ENCODE data around the gene PDX1. TPM values are rescaled to one million over a fixed set of nuclear protein-coding genes. Genes with fewer than 3 reads are reported as not detected.

The PDX1 gene
- total RNA-seq, 2 donors from 2014 or later: 6.5 to 25.1 TPM

- no peaks in the 10 kb centered on the region for H3K4me1 ChIP-seq
- no peak overlapping the region for H3K4me3 ChIP-seq
- no peaks in the 10 kb centered on the region for H3K27me3 ChIP-seq
- H3K9me3 ChIP-seq: no peaks in the 10 kb centered on the region
- TF ChIP-seq CTCF (IDR thresholded peaks at IDR 0.05) (no peak), POLR2A (IDR thresholded peaks at IDR 0.05) (no peak)
- no peaks in the 10 kb centered on the region for H3K36me3 ChIP-seq (replicated peaks in 1 of 2; ENCODE audit: insufficient read depth in 1 of 2, low read depth in 2 of 2)
- ATAC-seq: no peak
- DNase-seq: no peak
- intact Hi-C loops (cut with DNase I): no loop called here
- H3K27ac ChIP-seq: peak overlapping the region in 3 of 4 donors; percentile 79 to 91 (median 90)
Measured at GRCh38 chr13:27929868-27930267, 10.1 kb downstream of the PDX1 start.

- TF ChIP-seq POLR2A (IDR thresholded peaks at IDR 0.05): no peak
- no peak for TF ChIP-seq CTCF (IDR thresholded peaks at IDR 0.05)
- WGBS, 2 donors: 67 to 81% methylated on average over 1 of the region's 1 CpG
- DNase-seq (no peak), ATAC-seq (no peak)
- Histone ChIP-seq H3K27me3 (no peaks in the 10 kb centered on the region), H3K4me1 (no peaks in the 10 kb centered on the region), H3K4me3 (no peak overlapping the region), H3K9me3 (no peaks in the 10 kb centered on the region), H3K36me3 (replicated peaks in 1 of 2; ENCODE audit: insufficient read depth in 1 of 2, low read depth in 2 of 2) (no peaks in the 10 kb centered on the region), H3K27ac (peak overlapping the region in 2 of 4 donors; percentile 5 to 17)
- intact Hi-C loops (cut with DNase I): no loop called here
Measured at GRCh38 chr13:27933118-27933517, 13.3 kb downstream of the PDX1 start.

DNA sequence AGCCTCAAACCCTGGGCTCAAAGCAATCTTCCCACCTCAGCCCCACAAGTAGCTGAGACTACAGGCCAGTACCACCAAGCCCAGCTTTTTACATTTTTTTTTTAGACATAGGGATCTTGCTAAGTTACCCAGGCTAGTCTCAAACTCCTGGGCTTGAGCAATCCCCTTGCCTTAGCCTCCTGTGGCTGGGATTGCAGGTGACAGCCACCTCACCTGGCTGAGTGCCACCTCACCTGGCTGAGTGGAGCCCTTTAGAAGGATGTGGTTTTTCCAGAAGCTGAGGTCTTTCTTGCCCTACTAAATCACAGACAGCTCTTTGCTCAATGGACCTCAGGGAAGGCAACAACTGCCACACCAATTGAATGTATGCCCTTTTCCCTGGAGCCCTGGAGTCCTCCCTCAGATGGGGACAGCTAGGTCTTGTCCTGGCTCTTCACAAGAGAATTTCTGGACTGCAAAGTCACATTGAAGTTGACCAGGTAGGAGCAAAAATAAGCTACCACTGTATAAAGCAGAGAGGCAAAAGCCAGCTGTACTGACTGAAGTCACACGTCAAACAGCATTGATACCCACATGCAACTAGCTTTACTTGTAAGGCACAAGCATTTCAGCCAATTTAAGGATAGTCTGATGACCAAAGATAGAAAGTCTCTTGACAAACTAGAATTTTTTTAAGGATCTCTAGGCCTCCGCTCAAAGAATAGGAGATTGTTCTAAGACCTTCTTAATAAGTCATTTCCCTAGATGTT lies 14.0 kb downstream of the PDX1 start:
- ATAC-seq (peak; percentile 55), DNase-seq (peak in 2 of 4 donors; percentile 58 to 72)
- Histone ChIP-seq H3K27me3 (no peaks in the 10 kb centered on the region), H3K4me1 (no peaks in the 10 kb centered on the region), H3K27ac (peak overlapping the region in 3 of 4 donors; percentile 5 to 41 (median 17)), H3K9me3 (no peaks in the 10 kb centered on the region), H3K4me3 (no peak overlapping the region), H3K36me3 (replicated peaks in 1 of 2; ENCODE audit: insufficient read depth in 1 of 2, low read depth in 2 of 2) (no peaks in the 10 kb centered on the region)
- 86 to 88% methylated on average over 2 of the region's 2 CpGs for WGBS, 2 donors
- TF ChIP-seq POLR2A (IDR thresholded peaks at IDR 0.05) (no peak), CTCF (IDR thresholded peaks at IDR 0.05) (no peak)
- intact Hi-C loops (cut with DNase I): no loop called here

GRCh38 chr13:27942972-27943371 lies 23.2 kb downstream of the PDX1 start:
- H3K4me1 ChIP-seq: no peaks in the 10 kb centered on the region
- H3K27me3 ChIP-seq: no peaks in the 10 kb centered on the region
- 50 to 70% methylated on average over 1 of the region's 1 CpG for WGBS, 2 donors
- intact Hi-C loops (cut with DNase I): loop anchor here (10.0 kb wide), 1 partner anchor 78 kb away; no protein-coding TSS in a partner anchor
- no peak overlapping the region for H3K27ac ChIP-seq
- TF ChIP-seq POLR2A (IDR thresholded peaks at IDR 0.05) (no peak), CTCF (IDR thresholded peaks at IDR 0.05) (no peak)
- H3K4me3 ChIP-seq: no peak overlapping the region
- no peak for ATAC-seq
- no peaks in the 10 kb centered on the region for H3K36me3 ChIP-seq (replicated peaks in 1 of 2; ENCODE audit: insufficient read depth in 1 of 2, low read depth in 2 of 2)
- DNase-seq: no peak
- H3K9me3 ChIP-seq: no peaks in the 10 kb centered on the region
